ENCODE measurements around the gene SYF2.

DNA sequence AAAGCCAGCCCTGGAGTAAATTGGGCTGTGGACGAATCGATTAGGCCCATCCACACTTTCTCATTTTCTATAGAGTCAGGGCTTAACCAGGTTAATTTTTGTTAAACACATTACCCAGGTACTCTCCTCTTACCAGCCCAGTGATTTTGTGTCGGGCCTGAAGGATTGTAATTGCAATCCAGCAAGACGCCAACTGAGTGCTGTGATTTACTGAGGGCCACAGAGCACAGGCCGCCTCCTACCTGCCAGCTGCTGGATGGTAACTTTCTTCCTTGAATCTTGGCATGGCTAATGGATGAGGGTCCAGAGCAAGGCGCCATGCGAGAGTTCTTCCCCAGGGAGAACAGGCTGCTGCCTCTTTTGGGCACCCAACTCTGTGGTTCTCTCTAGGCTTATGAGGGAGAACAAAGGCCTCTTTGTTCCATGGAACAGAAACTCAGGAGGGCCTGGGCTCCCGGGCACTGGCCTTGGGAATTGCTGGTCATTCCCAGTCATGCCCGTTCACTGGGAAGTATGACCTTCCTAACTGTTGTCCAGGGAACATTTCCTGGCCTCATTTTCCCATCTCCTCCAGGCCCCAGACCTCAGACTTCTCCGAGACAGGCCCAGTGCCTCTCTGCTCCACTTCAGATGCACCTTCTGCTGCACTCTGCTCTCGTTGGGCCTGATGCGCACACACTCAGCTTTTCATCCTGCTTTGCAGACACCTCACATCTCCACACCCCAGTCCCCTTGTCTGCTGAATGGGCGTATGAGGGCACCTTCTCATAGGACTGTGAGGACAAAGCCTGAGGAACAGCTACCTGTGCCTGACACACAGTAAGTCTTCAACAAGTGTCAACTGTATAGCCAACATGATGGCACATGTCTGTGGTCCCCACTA, 57.3 kb downstream of the SYF2 start:
- TF ChIP-seq, protein P1, sequence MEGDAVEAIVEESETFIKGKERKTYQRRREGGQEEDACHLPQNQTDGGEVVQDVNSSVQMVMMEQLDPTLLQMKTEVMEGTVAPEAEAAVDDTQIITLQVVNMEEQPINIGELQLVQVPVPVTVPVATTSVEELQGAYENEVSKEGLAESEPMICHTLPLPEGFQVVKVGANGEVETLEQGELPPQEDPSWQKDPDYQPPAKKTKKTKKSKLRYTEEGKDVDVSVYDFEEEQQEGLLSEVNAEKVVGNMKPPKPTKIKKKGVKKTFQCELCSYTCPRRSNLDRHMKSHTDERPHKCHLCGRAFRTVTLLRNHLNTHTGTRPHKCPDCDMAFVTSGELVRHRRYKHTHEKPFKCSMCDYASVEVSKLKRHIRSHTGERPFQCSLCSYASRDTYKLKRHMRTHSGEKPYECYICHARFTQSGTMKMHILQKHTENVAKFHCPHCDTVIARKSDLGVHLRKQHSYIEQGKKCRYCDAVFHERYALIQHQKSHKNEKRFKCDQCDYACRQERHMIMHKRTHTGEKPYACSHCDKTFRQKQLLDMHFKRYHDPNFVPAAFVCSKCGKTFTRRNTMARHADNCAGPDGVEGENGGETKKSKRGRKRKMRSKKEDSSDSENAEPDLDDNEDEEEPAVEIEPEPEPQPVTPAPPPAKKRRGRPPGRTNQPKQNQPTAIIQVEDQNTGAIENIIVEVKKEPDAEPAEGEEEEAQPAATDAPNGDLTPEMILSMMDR (IDR thresholded peaks at IDR 0.05): no peak
- TF ChIP-seq EP300 (IDR thresholded peaks at IDR 0.05) (no peak), POLR2A (IDR thresholded peaks at IDR 0.05) (no peak)
